Thoracic aorta (tissue), 2 donors: ENCODE results near the gene TEX54. TPM values are rescaled to one million over a fixed set of nuclear protein-coding genes. Genes with fewer than 3 reads are reported as not detected.
A peak's percentile ranks its signal among the peaks of the same experiment; 100 is the strongest.

Experiments used
- ATAC-seq: fragments of 150-250 bp; one replicate; pipeline ENCODE4 v1.8.0; 2017; ENCODE audit warnings: low read depth; ENCODE audit not compliant: insufficient number of reproducible peaks, low FRiP score
- DNase-seq: peaks from one replicate; pipeline ENCODE4 v3.0.0-alpha.2; 2020; ENCODE audit warnings: low spot score
- H3K27ac ChIP-seq, 2 donors: fragments of 200-600 bp; sonication (generic); 1 replicate in 1 of 2; 2 replicates in 1 of 2; pipeline ENCODE4 v1.5.1; 2016; ENCODE audit warnings: mild to moderate bottlenecking in 2 of 2, moderate library complexity in 2 of 2
- H3K27me3 ChIP-seq: fragments of 200-600 bp; sonication (generic); replicated peaks from 2 replicates; pipeline ENCODE4 v1.6.0; 2016; ENCODE audit warnings: mild to moderate bottlenecking; ENCODE audit not compliant: insufficient read depth
- H3K36me3 ChIP-seq: fragments of 200-600 bp; sonication (generic); one replicate; pipeline ENCODE4 v1.5.1; 2016
- H3K4me1 ChIP-seq, 2 donors: fragments of 200-600 bp; sonication (generic); 1 replicate in 1 of 2; 2 replicates in 1 of 2; pipeline versions ENCODE4 v1.5.1 to v1.6.0; 2016; ENCODE audit warnings: low read depth in 2 of 2, mild to moderate bottlenecking in 1 of 2; ENCODE audit not compliant: control insufficient read depth in 1 of 2
- H3K4me3 ChIP-seq: fragments of 200-600 bp; sonication (generic); 2 replicates; pipeline ENCODE4 v1.5.1; 2016; ENCODE audit warnings: mild to moderate bottlenecking
- H3K9me3 ChIP-seq: fragments of 200-600 bp; sonication (generic); 2 replicates; pipeline ENCODE4 v1.5.1; 2016
- total RNA-seq, 2 donors: library from RNA; depleted of rRNA; stranded (reverse); fragments of >200 nt; gene quantifications; one replicate each; pipeline versions ENCODE4 v1.1.0 to v1.2.3, GENCODE V29; 2016
- TF ChIP-seq, protein P1 (sequence below): fragments of 200-600 bp; sonication (generic); IDR thresholded peaks from one replicate; pipeline ENCODE4 v1.5.1; 2019; ENCODE audit warnings: antibody characterized with exemption

Gene TEX54
- total RNA-seq, 2 donors from 2014 or later = not detected

DNA sequence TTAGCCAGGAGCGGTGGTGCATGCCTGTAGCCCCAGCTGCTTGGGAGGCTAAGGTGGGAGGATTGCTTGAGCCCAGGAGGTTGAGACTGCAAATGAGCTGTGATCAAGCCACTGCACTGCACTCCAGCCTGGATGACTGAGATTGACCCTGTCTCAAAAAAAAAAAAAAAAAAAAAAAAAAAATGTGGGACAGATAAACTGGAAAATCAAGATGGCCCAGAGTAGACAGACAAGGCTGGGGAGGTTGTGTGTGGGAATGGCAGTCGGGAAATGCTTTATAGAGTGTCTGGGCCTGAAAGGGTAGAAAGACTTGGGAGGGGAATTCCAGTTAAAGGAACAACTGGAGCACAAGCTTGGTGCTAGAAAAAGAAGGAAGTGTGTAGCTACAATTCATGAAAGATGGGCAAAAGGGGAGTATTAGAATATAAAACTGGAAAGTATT lies 24.9 kb upstream of the TEX54 start:
- H3K36me3 ChIP-seq = peaks cover 16% of the 10 kb centered on the region
- TF ChIP-seq, protein P1, sequence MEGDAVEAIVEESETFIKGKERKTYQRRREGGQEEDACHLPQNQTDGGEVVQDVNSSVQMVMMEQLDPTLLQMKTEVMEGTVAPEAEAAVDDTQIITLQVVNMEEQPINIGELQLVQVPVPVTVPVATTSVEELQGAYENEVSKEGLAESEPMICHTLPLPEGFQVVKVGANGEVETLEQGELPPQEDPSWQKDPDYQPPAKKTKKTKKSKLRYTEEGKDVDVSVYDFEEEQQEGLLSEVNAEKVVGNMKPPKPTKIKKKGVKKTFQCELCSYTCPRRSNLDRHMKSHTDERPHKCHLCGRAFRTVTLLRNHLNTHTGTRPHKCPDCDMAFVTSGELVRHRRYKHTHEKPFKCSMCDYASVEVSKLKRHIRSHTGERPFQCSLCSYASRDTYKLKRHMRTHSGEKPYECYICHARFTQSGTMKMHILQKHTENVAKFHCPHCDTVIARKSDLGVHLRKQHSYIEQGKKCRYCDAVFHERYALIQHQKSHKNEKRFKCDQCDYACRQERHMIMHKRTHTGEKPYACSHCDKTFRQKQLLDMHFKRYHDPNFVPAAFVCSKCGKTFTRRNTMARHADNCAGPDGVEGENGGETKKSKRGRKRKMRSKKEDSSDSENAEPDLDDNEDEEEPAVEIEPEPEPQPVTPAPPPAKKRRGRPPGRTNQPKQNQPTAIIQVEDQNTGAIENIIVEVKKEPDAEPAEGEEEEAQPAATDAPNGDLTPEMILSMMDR = no peak
- peaks cover 19 to 26% of the 10 kb centered on the region in 2 donors for H3K4me1 ChIP-seq
- ATAC-seq (no peak), DNase-seq (no peak)
- H3K4me3 ChIP-seq = no peak overlapping the region
- H3K27me3 ChIP-seq = no peaks in the 10 kb centered on the region
- H3K27ac ChIP-seq = no peak overlapping the region
- no peaks in the 10 kb centered on the region for H3K9me3 ChIP-seq

DNA sequence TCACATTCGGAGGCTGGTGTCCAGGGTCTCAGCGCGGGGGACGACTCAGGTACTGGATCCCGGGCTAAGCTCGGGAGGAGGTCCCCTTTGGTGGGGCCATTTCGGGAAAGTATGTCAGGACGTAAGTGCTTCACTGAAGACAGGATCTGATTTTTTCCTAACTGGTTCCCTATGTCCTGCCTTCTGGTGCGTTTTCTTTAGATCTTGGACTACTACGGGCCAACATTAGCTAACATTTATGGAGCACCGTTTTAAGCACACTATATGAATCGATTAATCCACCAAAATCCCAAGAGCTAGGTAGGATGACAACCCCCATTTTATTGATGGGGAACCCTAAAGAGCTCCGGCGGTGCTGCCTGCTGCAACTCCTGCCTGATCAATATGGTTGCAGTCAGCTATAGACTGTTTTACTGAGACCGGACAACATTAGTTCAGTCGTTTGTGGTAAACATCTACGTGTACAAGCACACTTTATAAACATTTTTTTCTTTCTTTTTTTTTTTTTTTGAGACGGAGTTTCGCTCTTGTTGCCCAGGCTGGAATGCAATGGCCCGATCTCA lies 23.8 kb upstream of the TEX54 start:
- Histone ChIP-seq H3K36me3 (peaks cover 24% of the 10 kb centered on the region), H3K4me1 (peaks cover 19 to 26% of the 10 kb centered on the region in 2 donors), H3K27me3 (no peaks in the 10 kb centered on the region), H3K9me3 (no peaks in the 10 kb centered on the region), H3K4me3 (peak overlapping the region; percentile 97), H3K27ac (peak overlapping the region; percentile 49 to 71)
- ATAC-seq = no peak
- no peak for DNase-seq
- TF ChIP-seq, protein P1 = no peak

DNA sequence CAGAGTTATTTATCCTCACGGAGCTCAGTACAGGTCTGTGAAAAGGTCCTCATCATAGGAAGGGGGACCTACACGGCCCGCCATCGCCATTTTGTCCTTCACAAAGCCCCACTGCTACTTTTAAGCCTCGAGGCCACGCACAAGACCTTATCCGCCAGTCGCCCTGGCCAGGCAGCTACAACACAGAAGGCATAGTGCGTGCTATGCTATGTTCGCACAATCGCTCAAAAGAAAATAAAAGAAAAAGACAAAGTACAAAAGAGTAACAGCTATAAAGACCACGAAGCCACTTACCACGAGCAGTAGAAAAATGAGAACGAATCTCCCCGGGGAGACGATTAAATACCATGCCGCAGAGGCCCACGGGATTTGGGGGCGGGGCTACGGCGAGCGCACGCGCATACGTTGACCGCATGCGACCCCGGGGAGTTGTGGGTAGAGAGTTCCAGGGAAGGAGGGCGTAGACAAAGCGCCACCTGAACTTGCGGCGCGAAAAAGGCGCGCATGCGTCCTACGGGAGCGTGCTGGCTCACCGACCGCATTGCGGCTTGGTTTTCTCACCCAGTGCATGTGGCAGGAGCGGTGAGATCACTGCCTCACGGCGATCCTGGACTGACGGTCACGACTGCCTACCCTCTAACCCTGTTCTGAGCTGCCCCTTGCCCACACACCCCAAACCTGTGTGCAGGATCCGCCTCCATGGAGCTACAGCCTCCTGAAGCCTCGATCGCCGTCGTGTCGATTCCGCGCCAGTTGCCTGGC lies 23.1 kb upstream of the TEX54 start:
- Histone ChIP-seq H3K4me3 (peak overlapping the region; percentile 97), H3K27me3 (no peaks in the 10 kb centered on the region), H3K9me3 (no peaks in the 10 kb centered on the region), H3K36me3 (peaks cover 24% of the 10 kb centered on the region), H3K4me1 (peaks cover 19 to 26% of the 10 kb centered on the region in 2 donors), H3K27ac (peak overlapping the region; percentile 68 to 71)
- ATAC-seq (peak; percentile 93), DNase-seq (peak; percentile 84)
- TF ChIP-seq, protein P1 = no peak

DNA sequence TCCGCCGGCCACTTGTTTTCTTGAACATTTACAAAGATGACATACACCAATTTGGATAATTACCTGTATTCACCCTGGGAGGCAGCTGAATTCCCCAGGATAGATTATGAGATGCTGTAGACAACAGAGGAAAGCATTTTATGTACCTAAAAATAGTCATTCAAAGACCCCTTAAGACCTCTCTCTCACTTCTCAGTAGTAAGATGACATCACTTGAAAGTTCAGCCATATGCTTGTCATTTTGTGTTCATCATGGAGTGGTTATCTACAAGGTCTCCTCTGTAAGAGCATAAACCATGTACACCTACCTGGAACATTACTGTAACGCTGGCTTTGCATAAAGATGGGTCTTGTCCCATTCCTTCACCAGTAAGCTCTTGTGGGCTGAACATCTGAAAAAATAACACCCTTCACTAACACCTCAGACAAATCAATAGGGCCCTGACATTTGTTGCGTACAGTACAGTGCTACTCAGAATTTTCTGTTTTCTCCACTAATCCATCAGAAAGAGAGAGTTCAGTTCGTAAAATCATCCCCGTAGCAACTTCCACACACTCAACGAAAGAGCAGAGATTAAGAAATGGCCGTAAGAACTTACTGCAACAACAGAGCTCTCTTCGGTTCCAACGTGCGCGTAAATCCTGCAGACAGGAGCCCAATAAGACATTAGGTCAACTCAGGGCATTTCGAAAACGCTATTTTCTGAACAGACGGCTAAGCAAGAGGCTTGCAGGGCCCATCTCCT lies 22.4 kb upstream of the TEX54 start:
- H3K4me1 ChIP-seq = peaks cover 19 to 26% of the 10 kb centered on the region in 2 donors
- no peaks in the 10 kb centered on the region for H3K27me3 ChIP-seq
- DNase-seq = no peak
- no peak for ATAC-seq
- H3K27ac ChIP-seq = peak overlapping the region; percentile 68 to 71
- peaks cover 24% of the 10 kb centered on the region for H3K36me3 ChIP-seq
- H3K4me3 ChIP-seq = peak overlapping the region; percentile 97
- TF ChIP-seq, protein P1 = no peak
- no peaks in the 10 kb centered on the region for H3K9me3 ChIP-seq
